ENCODE data around the gene SHKBP1. TPM values are rescaled to one million over a fixed set of nuclear protein-coding genes. Genes with fewer than 3 reads are reported as not detected.
A peak's percentile ranks its signal among the peaks of the same experiment; 100 is the strongest.

SHKBP1 gene
- total and polyA plus RNA-seq, 2 of the 4 experiments (the other 2 are of a cell fraction) = 15.6 to 94.0 TPM

DNA sequence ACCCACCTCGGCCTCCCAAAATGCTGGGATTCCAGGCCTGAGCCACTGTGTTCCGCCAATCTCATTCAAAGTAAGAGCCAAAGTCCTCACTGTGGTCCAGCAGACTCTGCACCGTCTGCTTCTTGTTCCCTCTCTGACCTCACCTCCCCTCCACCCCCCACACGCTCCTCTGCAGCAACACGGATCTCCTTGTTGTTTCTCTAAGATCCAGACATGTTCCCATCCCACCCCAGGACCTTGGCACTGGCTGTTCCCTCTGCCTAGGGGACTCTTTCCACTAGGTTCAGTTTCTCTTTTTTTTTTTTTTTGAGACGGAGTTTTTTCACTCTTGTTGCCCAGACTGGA lies 62.9 kb downstream of the SHKBP1 start:
- H3K9me1 ChIP-seq (ENCODE audit: insufficient read depth, low read length) = peaks cover 5% of the 10 kb centered on the region
- no peaks in the 10 kb centered on the region for H3K79me1 ChIP-seq (ENCODE audit: low read depth in 1 of 2, low read length in 2 of 2)
- no peak overlapping the region for H3K9ac ChIP-seq (ENCODE audit: low read depth, low read length)
- peak overlapping the region; percentile 12; the same call in 1 of the 2 replicates for H3K14ac ChIP-seq (replicated peaks; ENCODE audit: low read depth, low read length)
- no peaks in the 10 kb centered on the region for H3K9me3 ChIP-seq (ENCODE audit: control insufficient read depth, insufficient read depth, low read length)
- intact Hi-C loops (cut with micrococcal nuclease) = no loop called here
- H4K20me1 ChIP-seq (ENCODE audit: insufficient read depth, low read length) = no peaks in the 10 kb centered on the region
- H3K4ac ChIP-seq (ENCODE audit: low read depth, low read length) = peak overlapping the region; percentile 76
- no peak overlapping the region for H3K4me3 ChIP-seq (ENCODE audit: insufficient read depth, low read depth, low read length)
- in situ Hi-C loops (cut with MboI; ENCODE audit: low sequenced_read_pairs) = no loop called here
- peak overlapping the region; percentile 12; the same call in 1 of the 2 replicates for H4K5ac ChIP-seq (ENCODE audit: low read depth, low read length)
- TF ChIP-seq MXI1 (IDR thresholded peaks at IDR 0.05; ENCODE audit: borderline replicate concordance, low read depth, low read length) (no peak), CEBPB (IDR thresholded peaks at IDR 0.05; ENCODE audit: low read depth, low read length) (no peak), MAFK (IDR thresholded peaks at IDR 0.05; ENCODE audit: low read depth, low read length) (no peak), BHLHE40 (IDR thresholded peaks at IDR 0.05; ENCODE audit: low read depth, low read length) (no peak), SMC3 (IDR thresholded peaks at IDR 0.05; ENCODE audit: low read depth, low read length) (no peak), CHD1 (IDR thresholded peaks at IDR 0.05; ENCODE audit: low read depth, low read length) (no peak), RFX5 (IDR thresholded peaks at IDR 0.05; ENCODE audit: low read depth, low read length) (no peak), RAD21 (IDR thresholded peaks at IDR 0.05; ENCODE audit: low read length) (no peak), POLR2A (IDR thresholded peaks at IDR 0.05; ENCODE audit: low read depth, low read length) (no peak), FOS (IDR thresholded peaks at IDR 0.05; ENCODE audit: low read depth, low read length) (no peak), NFE2L2 (IDR thresholded peaks at IDR 0.05; ENCODE audit: low read depth, low read length) (no peak), MAZ (IDR thresholded peaks at IDR 0.05; ENCODE audit: borderline replicate concordance, low read depth, low read length) (no peak)
- TF ChIP-seq, protein P1, sequence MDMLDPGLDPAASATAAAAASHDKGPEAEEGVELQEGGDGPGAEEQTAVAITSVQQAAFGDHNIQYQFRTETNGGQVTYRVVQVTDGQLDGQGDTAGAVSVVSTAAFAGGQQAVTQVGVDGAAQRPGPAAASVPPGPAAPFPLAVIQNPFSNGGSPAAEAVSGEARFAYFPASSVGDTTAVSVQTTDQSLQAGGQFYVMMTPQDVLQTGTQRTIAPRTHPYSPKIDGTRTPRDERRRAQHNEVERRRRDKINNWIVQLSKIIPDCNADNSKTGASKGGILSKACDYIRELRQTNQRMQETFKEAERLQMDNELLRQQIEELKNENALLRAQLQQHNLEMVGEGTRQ (IDR thresholded peaks at IDR 0.05; ENCODE audit: low read depth, low read length) = no peak
- TF ChIP-seq, protein P2, sequence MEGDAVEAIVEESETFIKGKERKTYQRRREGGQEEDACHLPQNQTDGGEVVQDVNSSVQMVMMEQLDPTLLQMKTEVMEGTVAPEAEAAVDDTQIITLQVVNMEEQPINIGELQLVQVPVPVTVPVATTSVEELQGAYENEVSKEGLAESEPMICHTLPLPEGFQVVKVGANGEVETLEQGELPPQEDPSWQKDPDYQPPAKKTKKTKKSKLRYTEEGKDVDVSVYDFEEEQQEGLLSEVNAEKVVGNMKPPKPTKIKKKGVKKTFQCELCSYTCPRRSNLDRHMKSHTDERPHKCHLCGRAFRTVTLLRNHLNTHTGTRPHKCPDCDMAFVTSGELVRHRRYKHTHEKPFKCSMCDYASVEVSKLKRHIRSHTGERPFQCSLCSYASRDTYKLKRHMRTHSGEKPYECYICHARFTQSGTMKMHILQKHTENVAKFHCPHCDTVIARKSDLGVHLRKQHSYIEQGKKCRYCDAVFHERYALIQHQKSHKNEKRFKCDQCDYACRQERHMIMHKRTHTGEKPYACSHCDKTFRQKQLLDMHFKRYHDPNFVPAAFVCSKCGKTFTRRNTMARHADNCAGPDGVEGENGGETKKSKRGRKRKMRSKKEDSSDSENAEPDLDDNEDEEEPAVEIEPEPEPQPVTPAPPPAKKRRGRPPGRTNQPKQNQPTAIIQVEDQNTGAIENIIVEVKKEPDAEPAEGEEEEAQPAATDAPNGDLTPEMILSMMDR (conservative IDR thresholded peaks at IDR 0.05; ENCODE audit: low read depth, low read length) = no peak
- H4K8ac ChIP-seq (ENCODE audit: low read depth in 2 of 2, low read length in 2 of 2) = peak overlapping the region; percentile 57 to 69; a peak in 3 of 4 replicates
- dilution Hi-C loops (cut with HindIII; ENCODE audit: low sequenced_read_pairs, unreplicated experiment) = no loop called here
- no TSS peak for BruUV-seq (replicated peaks)
- no peak for DNase-seq
- peak overlapping the region; percentile 97 for H2AK5ac ChIP-seq (ENCODE audit: low read depth, low read length)
- 100% methylated on average over 2 of the region's 6 CpGs; no CpG with 5 or more reads in 1 of the 2 experiments for WGBS, 2 experiments (ENCODE audit: extremely low coverage in 2 of 2, insufficient read length in 1 of 2)
- peaks cover 12% of the 10 kb centered on the region for H3K4me1 ChIP-seq (ENCODE audit: control insufficient read depth, insufficient read depth, low read length)
- peak overlapping the region; percentile 66; the same call in 1 of the 2 replicates for H3K18ac ChIP-seq (ENCODE audit: low read depth, low read length)
- H3K56ac ChIP-seq (ENCODE audit: extremely low read depth, insufficient read depth, low read length) = no peak overlapping the region
- H2AK9ac ChIP-seq (replicated peaks; ENCODE audit: low read depth, low read length, poor library complexity) = no peak overlapping the region
- peak overlapping the region; percentile 96 for H2BK120ac ChIP-seq (ENCODE audit: low read depth, low read length)
- peak overlapping the region; percentile 49 for H2AFZ ChIP-seq (replicated peaks; ENCODE audit: low read length, poor library complexity)
- no peaks in the 10 kb centered on the region for H3K27me3 ChIP-seq (ENCODE audit: control insufficient read depth, insufficient read depth, low read length)
- ChIA-PET POLR2A (ENCODE audit: unreplicated experiment) (no interaction called here), CTCF (no interaction called here)
- no peak overlapping the region for H2BK5ac ChIP-seq (ENCODE audit: low read depth, low read length, poor library complexity, severe bottlenecking)
- H3K23ac ChIP-seq (ENCODE audit: low read depth, low read length) = peak overlapping the region; percentile 71; the same call in 1 of the 2 replicates
- no peaks in the 10 kb centered on the region for H3K36me3 ChIP-seq (ENCODE audit: control insufficient read depth, insufficient read depth, low read length)
- no peak for ATAC-seq (ENCODE audit: low read depth)
- peak overlapping the region; percentile 71; the same call in 2 of the 3 replicates for H2BK15ac ChIP-seq (ENCODE audit: low read depth, low read length)
- peak overlapping the region; percentile 91 for H2BK20ac ChIP-seq (ENCODE audit: low read depth, low read length)
- H3K4me2 ChIP-seq (ENCODE audit: low read depth, low read length) = no peak overlapping the region
- H4K91ac ChIP-seq (ENCODE audit: insufficient read depth, low read depth, low read length) = peak overlapping the region; percentile 70
- peak overlapping the region; percentile 50; the same call in 1 of the 2 replicates for H3K27ac ChIP-seq (ENCODE audit: insufficient read depth, low read length)

Measured in IMR-90 (cell line).